Measurements from ENCODE around the gene MRPS21. TPM values are rescaled to one million over a fixed set of nuclear protein-coding genes. Genes with fewer than 3 reads are reported as not detected.
A peak's percentile ranks its signal among the peaks of the same experiment; 100 is the strongest.

Gene MRPS21
- total and polyA plus RNA-seq, 2 of the 8 experiments (the other 6 are each of a cell fraction or from before 2014, with no cell fraction given) = 81.9 to 99.8 TPM

- TF ChIP-seq CHD7 (IDR thresholded peaks at IDR 0.05; ENCODE audit: insufficient replicate concordance, low read length) (peak; percentile 74), SIN3A (conservative IDR thresholded peaks at IDR 0.05 in 1 of 2, IDR thresholded peaks at IDR 0.05 in 1 of 2; ENCODE audit: low read depth in 1 of 2, low read length in 2 of 2) (peak; percentile 28 to 41; a peak in 1 of 4 replicates), POLR2AphosphoS5 (IDR thresholded peaks at IDR 0.05; ENCODE audit: low read depth, low read length) (peak; percentile 15; the same call in 1 of the 2 replicates), RAD21 (IDR thresholded peaks at IDR 0.05 in 1 of 2, conservative IDR thresholded peaks at IDR 0.05 in 1 of 2; ENCODE audit: low read depth in 2 of 2, low read length in 2 of 2) (peak; percentile 66 to 76)
Measured at GRCh38 chr1:150281221-150281757, 12.4 kb upstream of the MRPS21 start (continued).

All from H1 (cell line).